K562 (cell line): ENCODE measurements around the gene STING1. TPM values are rescaled to one million over a fixed set of nuclear protein-coding genes. Genes with fewer than 3 reads are reported as not detected.

Source experiments
- ATF6 ChIP-seq: sonication (generic); formaldehyde crosslinking; IDR thresholded peaks from 2 replicates; pipeline ENCODE4 v1.4.0; 2020; ENCODE audit warnings: mild to moderate bottlenecking, missing genetic modification reagents
- BCL6 ChIP-seq: fragments of 250-450 bp; sonication (Bioruptor Pico); IDR thresholded peaks from 2 replicates; pipeline ENCODE4 v1.4.0; 2020
- CEBPG ChIP-seq, 3 experiments: fragments of 200-800 bp in 1 of 3; sonication (Bioruptor generic) in 1 of 3; sonication (generic) in 1 of 3; formaldehyde crosslinking in 1 of 3; IDR thresholded peaks in 2 of 3; conservative IDR thresholded peaks in 1 of 3; 2 replicates each; pipeline versions ENCODE4 v1.6.1 to v1.8.0; 2016 to 2022; ENCODE audit warnings: missing compliant biosample characterization in 2 of 3, missing genetic modification characterization in 2 of 3, mild to moderate bottlenecking in 1 of 3, missing genetic modification reagents in 1 of 3
- CHD4 ChIP-seq: fragments of 200-600 bp; sonication (generic); IDR thresholded peaks from 3 replicates; pipeline ENCODE4 v1.6.1; 2012; ENCODE audit warnings: low read depth, mild to moderate bottlenecking, mixed read lengths, low read length, inconsistent platforms; ENCODE audit not compliant: insufficient read depth, insufficient replicate concordance, poor library complexity, severe bottlenecking
- DNMT1 ChIP-seq: fragments of 450-650 bp; IDR thresholded peaks from 2 replicates; pipeline ENCODE4 v1.6.1; 2016; ENCODE audit warnings: antibody characterized with exemption, mild to moderate bottlenecking
- HIVEP1 ChIP-seq: fragments of 250-450 bp; sonication (Bioruptor Pico); IDR thresholded peaks from 2 replicates; pipeline ENCODE4 v1.4.0; 2020; ENCODE audit warnings: mild to moderate bottlenecking
- HNRNPUL1 ChIP-seq: fragments of 200-400 bp; formaldehyde crosslinking; IDR thresholded peaks from 2 replicates; pipeline ENCODE4 v1.6.1; 2017; ENCODE audit warnings: low read length
- NFE2 ChIP-seq: IDR thresholded peaks from 2 replicates; pipeline ENCODE4 v1.6.1; 2014; ENCODE audit warnings: antibody characterized with exemption, low read depth
- RCOR1 ChIP-seq, 2 experiments: IDR thresholded peaks; 2 replicates each; pipeline ENCODE4 v1.6.1; 2012; ENCODE audit warnings: low read depth in 2 of 2, low read length in 2 of 2, borderline replicate concordance in 1 of 2, improper control_type of control experiment in 1 of 2
- SAFB ChIP-seq: fragments of 200-400 bp; formaldehyde crosslinking; IDR thresholded peaks from 2 replicates; pipeline ENCODE4 v1.6.1; 2017; ENCODE audit warnings: low read depth, low read length, borderline replicate concordance
- SMARCB1 ChIP-seq: IDR thresholded peaks from 2 replicates; pipeline ENCODE4 v1.6.1; 2011; ENCODE audit warnings: improper control_type of control experiment, low read depth; ENCODE audit not compliant: insufficient read length
- ZC3H11A ChIP-seq: IDR thresholded peaks from 2 replicates; pipeline ENCODE4 v1.6.1; 2012; ENCODE audit warnings: low read depth, low read length, improper control_type of control experiment
- ZNF445 ChIP-seq: fragments of 250-450 bp; sonication (Bioruptor Pico); IDR thresholded peaks from 2 replicates; pipeline ENCODE4 v1.4.0; 2020; ENCODE audit warnings: low read depth, mild to moderate bottlenecking, moderate library complexity
- ZNF830 ChIP-seq: fragments of 250-450 bp; sonication (Bioruptor Pico); IDR thresholded peaks from 2 replicates; pipeline ENCODE4 v1.5.0; 2021; ENCODE audit warnings: mild to moderate bottlenecking
- polyA plus RNA-seq, 8 experiments: library from polyadenylated mRNA; depleted of rRNA in 4 of 8; stranded (reverse) in 5 of 8; unstranded in 3 of 8; fragments of >200 nt; fragmentation: Nextera tagmentation in 2 of 8; fragmentation: Illumina TruSeq in 1 of 8; extraction: Ambion mirVana in 2 of 8; extraction: Trizol in 1 of 8; gene quantifications; 2 replicates each; pipeline versions ENCODE4 v1.2.1 to v1.2.3, GENCODE V29; 2011 to 2014; ENCODE audit warnings: inconsistent platforms in 1 of 8, missing spikeins in 1 of 8
- total RNA-seq, 7 experiments: library from RNA; depleted of rRNA in 6 of 7; stranded (reverse); fragments of >200 nt in 6 of 7; fragmentation: Illumina TruSeq in 2 of 7; extraction: Trizol in 2 of 7; gene quantifications; 2 replicates each; pipeline versions ENCODE4 v1.2.1 to v1.2.3, GENCODE V29; 2011 to 2021; ENCODE audit warnings: low replicate concordance in 1 of 7
- TF ChIP-seq, protein P1 (sequence below): sonication (generic); formaldehyde crosslinking; IDR thresholded peaks from 2 replicates; pipeline ENCODE4 v1.8.0; 2023; ENCODE audit warnings: mild to moderate bottlenecking, missing genetic modification reagents
- TF ChIP-seq, protein P2 (sequence below): fragments of 250-450 bp; sonication (Bioruptor Pico); IDR thresholded peaks from 2 replicates; pipeline ENCODE4 v1.5.1; 2021; ENCODE audit warnings: mild to moderate bottlenecking

The STING1 gene
- total and polyA plus RNA-seq, 9 of the 15 experiments (the other 6 are each of a cell fraction or from before 2014, with no cell fraction given): 20.8 to 69.1 (median 44.7) TPM

DNA sequence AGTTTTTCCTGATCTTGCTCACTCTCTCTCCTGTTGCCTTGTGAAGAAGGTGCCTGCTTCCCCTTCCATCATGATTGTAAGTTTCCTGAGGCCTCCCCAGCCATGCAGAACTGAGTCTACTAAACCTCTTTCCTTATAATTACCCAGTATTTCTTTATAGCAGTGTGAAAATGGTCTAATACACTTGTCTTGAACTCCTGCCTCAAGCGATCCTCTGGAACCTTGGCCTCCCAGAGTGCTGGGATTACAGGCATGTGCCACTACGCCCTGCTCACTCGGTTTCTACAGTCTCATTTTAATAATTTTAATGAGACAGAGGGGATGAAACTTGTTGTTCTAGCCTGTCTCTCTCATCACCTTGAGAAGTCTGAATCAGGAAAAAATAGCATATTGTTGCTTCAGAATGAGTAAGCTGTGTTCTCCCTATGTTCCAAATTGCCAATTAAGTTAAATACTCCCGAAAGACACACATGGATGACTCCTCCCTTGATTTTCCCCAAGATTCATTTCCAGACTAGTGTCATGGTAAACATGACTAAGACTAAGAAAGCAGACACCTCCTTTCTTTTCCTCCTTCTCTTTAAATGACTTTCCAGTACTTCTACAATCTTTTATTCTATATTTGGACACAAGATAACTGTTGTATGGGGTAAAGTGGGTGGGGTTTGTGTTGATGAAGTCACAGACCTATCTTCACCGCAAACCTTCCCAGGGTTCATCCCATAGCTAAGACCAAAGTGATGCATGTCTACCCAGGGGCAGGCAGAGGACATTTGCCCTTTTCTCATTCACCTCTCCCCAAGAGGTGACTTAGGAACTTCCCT, 35.4 kb downstream of the STING1 start (continued):
- TF ChIP-seq, protein P1, sequence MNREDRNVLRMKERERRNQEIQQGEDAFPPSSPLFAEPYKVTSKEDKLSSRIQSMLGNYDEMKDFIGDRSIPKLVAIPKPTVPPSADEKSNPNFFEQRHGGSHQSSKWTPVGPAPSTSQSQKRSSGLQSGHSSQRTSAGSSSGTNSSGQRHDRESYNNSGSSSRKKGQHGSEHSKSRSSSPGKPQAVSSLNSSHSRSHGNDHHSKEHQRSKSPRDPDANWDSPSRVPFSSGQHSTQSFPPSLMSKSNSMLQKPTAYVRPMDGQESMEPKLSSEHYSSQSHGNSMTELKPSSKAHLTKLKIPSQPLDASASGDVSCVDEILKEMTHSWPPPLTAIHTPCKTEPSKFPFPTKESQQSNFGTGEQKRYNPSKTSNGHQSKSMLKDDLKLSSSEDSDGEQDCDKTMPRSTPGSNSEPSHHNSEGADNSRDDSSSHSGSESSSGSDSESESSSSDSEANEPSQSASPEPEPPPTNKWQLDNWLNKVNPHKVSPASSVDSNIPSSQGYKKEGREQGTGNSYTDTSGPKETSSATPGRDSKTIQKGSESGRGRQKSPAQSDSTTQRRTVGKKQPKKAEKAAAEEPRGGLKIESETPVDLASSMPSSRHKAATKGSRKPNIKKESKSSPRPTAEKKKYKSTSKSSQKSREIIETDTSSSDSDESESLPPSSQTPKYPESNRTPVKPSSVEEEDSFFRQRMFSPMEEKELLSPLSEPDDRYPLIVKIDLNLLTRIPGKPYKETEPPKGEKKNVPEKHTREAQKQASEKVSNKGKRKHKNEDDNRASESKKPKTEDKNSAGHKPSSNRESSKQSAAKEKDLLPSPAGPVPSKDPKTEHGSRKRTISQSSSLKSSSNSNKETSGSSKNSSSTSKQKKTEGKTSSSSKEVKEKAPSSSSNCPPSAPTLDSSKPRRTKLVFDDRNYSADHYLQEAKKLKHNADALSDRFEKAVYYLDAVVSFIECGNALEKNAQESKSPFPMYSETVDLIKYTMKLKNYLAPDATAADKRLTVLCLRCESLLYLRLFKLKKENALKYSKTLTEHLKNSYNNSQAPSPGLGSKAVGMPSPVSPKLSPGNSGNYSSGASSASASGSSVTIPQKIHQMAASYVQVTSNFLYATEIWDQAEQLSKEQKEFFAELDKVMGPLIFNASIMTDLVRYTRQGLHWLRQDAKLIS: no peak
- TF ChIP-seq DNMT1 (no peak), ZNF445 (no peak), BCL6 (CRISPR knock-in tag) (no peak), ZC3H11A (no peak), NFE2 (no peak), CHD4 (no peak), HNRNPUL1 (no peak), CEBPG (CRISPR knock-in tag; IDR thresholded peaks at IDR 0.05) (no peak), CEBPG (tag; conservative IDR thresholded peaks at IDR 0.05 in 1 of 2, IDR thresholded peaks at IDR 0.05 in 1 of 2) (0 out of 4 replicates have a peak, but pooled peaks of 1 of the 2 experiments have one; percentile 11), ATF6 (CRISPR knock-in tag) (no peak), SMARCB1 (no peak), RCOR1 (IDR thresholded peaks at IDR 0.05; ENCODE audit: borderline replicate concordance in 1 of 2, low read depth in 2 of 2, low read length in 2 of 2) (no peak), SAFB (no peak), HIVEP1 (CRISPR knock-in tag) (no peak), ZNF830 (CRISPR knock-in tag) (no peak)
- TF ChIP-seq, protein P2, sequence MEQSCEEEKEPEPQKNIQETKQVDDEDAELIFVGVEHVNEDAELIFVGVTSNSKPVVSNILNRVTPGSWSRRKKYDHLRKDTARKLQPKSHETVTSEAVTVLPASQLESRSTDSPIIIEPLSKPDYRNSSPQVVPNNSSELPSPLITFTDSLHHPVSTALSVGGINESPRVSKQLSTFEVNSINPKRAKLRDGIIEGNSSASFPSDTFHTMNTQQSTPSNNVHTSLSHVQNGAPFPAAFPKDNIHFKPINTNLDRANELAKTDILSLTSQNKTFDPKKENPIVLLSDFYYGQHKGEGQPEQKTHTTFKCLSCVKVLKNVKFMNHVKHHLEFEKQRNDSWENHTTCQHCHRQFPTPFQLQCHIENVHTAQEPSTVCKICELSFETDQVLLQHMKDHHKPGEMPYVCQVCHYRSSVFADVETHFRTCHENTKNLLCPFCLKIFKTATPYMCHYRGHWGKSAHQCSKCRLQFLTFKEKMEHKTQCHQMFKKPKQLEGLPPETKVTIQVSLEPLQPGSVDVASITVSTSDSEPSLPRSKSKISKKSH: no peak
